ENCODE measurements around the gene IKZF3.
"Not testable (repeated sequence)": the region's sequence is repeated elsewhere in the genome, so short reads cannot be mapped to it uniquely, and the experiment has no call there.

Gene IKZF3

GRCh38 chr17:39716879-39717536 lies 147.1 kb downstream of the IKZF3 start:
- DNase-seq (ENCODE audit: low spot score), result no peak

- DNase-seq (ENCODE audit: low spot score), result no peak
These were observed 147.9 kb downstream of the IKZF3 start for GRCh38 chr17:39716073-39716818.

GRCh38 chr17:39715375-39716072 lies 148.6 kb downstream of the IKZF3 start:
- DNase-seq (ENCODE audit: low spot score), result no peak

- DNase-seq (ENCODE audit: low spot score), result no peak
These were observed 149.9 kb downstream of the IKZF3 start for GRCh38 chr17:39714234-39714633.

GRCh38 chr17:39711851-39712250 lies 152.3 kb downstream of the IKZF3 start:
- DNase-seq (ENCODE audit: low spot score), result no peak

DNA sequence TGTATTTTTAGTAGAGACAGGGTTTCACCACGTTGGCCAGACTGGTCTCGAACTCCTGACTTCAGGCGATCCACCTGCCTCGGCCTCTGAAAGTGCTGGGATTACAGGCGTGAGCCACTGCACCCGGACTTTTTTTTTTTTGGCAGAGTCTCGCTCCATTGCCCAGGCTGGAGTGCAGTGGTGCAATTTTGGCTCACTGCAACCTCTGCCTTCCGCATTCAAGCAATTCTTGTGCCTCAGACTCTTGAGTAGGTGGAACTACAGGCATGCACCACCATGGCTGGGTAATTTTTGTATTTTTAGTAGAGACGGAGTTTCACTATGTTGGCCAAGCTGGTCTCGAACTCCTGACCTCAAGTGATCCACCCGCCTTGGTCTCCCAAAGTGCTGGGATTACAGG lies 153.0 kb downstream of the IKZF3 start:
- DNase-seq (ENCODE audit: low spot score), result not testable (repeated sequence)

DNA sequence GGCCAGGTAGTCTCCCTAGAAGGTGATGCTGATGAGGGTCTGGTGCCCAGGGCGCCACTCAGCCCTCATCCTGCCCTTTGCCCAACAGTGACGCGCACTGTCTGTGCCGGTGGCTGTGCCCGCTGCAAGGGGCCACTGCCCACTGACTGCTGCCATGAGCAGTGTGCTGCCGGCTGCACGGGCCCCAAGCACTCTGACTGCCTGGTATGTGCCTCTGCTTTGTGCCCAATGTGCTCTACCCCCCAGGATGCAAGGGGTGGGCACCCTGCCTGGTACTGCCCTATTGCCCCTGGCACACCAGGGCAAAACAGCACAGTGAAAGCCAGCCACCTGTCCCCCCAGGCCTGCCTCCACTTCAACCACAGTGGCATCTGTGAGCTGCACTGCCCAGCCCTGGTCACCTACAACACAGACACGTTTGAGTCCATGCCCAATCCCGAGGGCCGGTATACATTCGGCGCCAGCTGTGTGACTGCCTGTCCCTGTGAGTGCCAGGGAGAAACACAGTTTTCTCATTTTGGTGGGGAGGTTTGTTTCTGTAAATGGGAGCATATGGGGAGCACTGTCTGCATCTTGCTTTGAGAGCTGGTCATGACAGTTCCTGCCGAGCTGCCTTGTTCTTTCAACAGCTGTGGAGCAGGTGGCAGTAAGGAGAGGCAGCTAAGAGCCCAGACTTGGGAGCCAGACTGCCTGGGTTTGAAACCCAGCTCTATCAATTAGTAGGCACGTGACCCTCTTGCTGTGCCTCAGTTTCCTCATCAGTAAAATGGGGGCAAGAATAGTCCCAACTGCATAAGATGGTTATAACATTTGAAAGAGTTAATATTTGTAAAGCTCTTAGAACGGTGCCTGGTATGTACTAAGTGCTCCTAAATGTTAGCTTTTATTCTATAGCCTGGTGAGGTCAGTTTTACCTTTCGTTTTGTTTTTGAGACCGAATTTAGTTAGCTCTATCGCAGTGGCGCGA lies 153.8 kb downstream of the IKZF3 start:
- no peak for DNase-seq (ENCODE audit: low spot score)

- DNase-seq (ENCODE audit: low spot score), result no peak
These were observed 154.7 kb downstream of the IKZF3 start for GRCh38 chr17:39709319-39709997.

Data from AG08395 (cell line).